ENCODE data around the gene ITIH5.

ITIH5 gene

GRCh38 chr10:7551950-7552716, 114.6 kb downstream of the ITIH5 start:
- no peak for TF ChIP-seq CTCF (IDR thresholded peaks at IDR 0.05; ENCODE audit: unreplicated experiment in 3 of 3)
- Mint-ChIP-seq H3K4me3 (no peak overlapping the region), H3K27ac (peak overlapping the region in 1 of 3 experiments; percentile 11), H3K4me1 (peaks cover 35% of the 10 kb centered on the region), H3K36me3 (ENCODE audit: low read depth) (no peaks in the 10 kb centered on the region), H3K9me3 (no peaks in the 10 kb centered on the region), H3K27me3 (ENCODE audit: low read depth) (peaks cover 9% of the 10 kb centered on the region)

- TF ChIP-seq CTCF (IDR thresholded peaks at IDR 0.05; ENCODE audit: unreplicated experiment in 3 of 3): no peak
Observed at GRCh38 chr10:7551289-7551688, 115.5 kb downstream of the ITIH5 start.

GRCh38 chr10:7550013-7550412, 116.8 kb downstream of the ITIH5 start:
- H3K4me1 Mint-ChIP-seq: peaks cover 39% of the 10 kb centered on the region
- no peak for TF ChIP-seq CTCF (IDR thresholded peaks at IDR 0.05; ENCODE audit: unreplicated experiment in 3 of 3)
- peaks cover 9% of the 10 kb centered on the region for H3K27me3 Mint-ChIP-seq (ENCODE audit: low read depth)
- H3K36me3 Mint-ChIP-seq (ENCODE audit: low read depth): no peaks in the 10 kb centered on the region
- H3K27ac Mint-ChIP-seq: no peak overlapping the region
- no peaks in the 10 kb centered on the region for H3K9me3 Mint-ChIP-seq
- no peak overlapping the region for H3K4me3 Mint-ChIP-seq

More at GRCh38 chr10:7551289-7551688, 115.5 kb downstream of the ITIH5 start:
- Mint-ChIP-seq H3K9me3 (no peaks in the 10 kb centered on the region), H3K36me3 (ENCODE audit: low read depth) (no peaks in the 10 kb centered on the region), H3K27ac (no peak overlapping the region), H3K27me3 (ENCODE audit: low read depth) (peaks cover 9% of the 10 kb centered on the region), H3K4me3 (no peak overlapping the region), H3K4me1 (peaks cover 44% of the 10 kb centered on the region)

DNA sequence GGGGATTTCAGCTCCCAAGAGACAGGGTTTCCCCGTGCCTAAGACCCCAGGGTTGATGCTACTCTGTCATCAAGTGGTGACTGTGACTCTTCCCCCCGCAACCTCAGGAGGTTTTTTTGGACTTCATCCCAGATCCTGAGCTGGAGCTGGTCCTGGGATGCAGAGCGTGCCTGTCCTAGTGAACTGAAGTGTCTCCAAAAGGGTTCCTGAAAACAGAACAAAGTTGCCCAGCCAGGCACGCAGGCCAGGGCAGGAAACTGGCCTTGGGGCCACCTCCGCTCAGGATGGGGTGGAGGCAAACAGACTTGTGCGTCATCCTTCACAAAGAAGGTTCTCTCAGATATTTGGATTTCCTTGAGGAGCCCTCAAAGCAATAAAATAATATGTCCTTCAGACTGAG, 118.9 kb downstream of the ITIH5 start:
- H3K27me3 Mint-ChIP-seq (ENCODE audit: low read depth): peaks cover 6% of the 10 kb centered on the region
- TF ChIP-seq CTCF (IDR thresholded peaks at IDR 0.05; ENCODE audit: unreplicated experiment in 3 of 3): no peak
- peaks cover 52% of the 10 kb centered on the region for H3K4me1 Mint-ChIP-seq
- H3K36me3 Mint-ChIP-seq (ENCODE audit: low read depth): no peaks in the 10 kb centered on the region
- H3K9me3 Mint-ChIP-seq: no peaks in the 10 kb centered on the region
- no peak overlapping the region for H3K4me3 Mint-ChIP-seq
- H3K27ac Mint-ChIP-seq: peak overlapping the region in 1 of 3 experiments; percentile 47

DNA sequence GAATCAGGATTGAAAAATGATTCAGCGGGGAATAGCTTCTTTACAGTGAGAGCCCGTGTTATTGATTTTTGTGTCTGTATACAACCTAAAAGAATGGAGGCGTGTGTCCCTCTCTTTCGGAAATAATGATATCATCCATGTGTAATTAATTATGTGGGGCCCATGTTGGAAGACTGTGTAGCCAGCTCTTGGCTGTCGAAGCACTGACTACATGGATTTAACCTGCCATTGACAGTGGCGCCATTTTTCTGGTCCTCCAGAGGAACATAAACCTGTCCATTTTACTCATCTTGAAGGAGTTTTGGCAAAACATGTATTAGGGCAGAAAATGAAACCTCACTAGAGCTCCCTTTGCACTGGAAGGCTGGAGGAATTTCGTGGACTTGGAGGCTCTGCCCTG, 119.6 kb downstream of the ITIH5 start:
- Mint-ChIP-seq H3K36me3 (ENCODE audit: low read depth) (no peaks in the 10 kb centered on the region), H3K27me3 (ENCODE audit: low read depth) (peaks cover 4% of the 10 kb centered on the region), H3K4me3 (no peak overlapping the region), H3K4me1 (peaks cover 56% of the 10 kb centered on the region), H3K27ac (peak overlapping the region in 2 of 3 experiments; percentile 34 to 47), H3K9me3 (no peaks in the 10 kb centered on the region)
- TF ChIP-seq CTCF (IDR thresholded peaks at IDR 0.05; ENCODE audit: unreplicated experiment in 3 of 3): no peak
